Spleen (tissue), 7 donors: ENCODE data around the gene VSX1.

Experiments
- POLR2A ChIP-seq, 3 donors: fragments of 450-650 bp; IDR thresholded peaks; one replicate each; pipeline ENCODE4 v1.5.1; 2017; ENCODE audit warnings: antibody characterized with exemption in 3 of 3, mild to moderate bottlenecking in 1 of 3
- TF ChIP-seq, protein P1 (sequence below), 11 experiments: fragments of 200-600 bp in 7 of 11; fragments of 450-650 bp in 4 of 11; sonication (generic) in 4 of 11; IDR thresholded peaks in 8 of 11; conservative IDR thresholded peaks in 3 of 11; 1 replicate in 7 of 11; 2 replicates in 4 of 11; pipeline versions ENCODE4 v1.4.0 to v1.8.0; 2016 to 2021; ENCODE audit warnings: antibody characterized with exemption in 11 of 11, inconsistent platforms in 4 of 11, mild to moderate bottlenecking in 1 of 11
- donor health status: DM: no; HTN: no; CAD: no; lungs with moderate emphysema.
- donor health status: DM: no; HTN: no; CAD: no.
- donor health status: DM: no; HTN: no; CAD: no.

DNA sequence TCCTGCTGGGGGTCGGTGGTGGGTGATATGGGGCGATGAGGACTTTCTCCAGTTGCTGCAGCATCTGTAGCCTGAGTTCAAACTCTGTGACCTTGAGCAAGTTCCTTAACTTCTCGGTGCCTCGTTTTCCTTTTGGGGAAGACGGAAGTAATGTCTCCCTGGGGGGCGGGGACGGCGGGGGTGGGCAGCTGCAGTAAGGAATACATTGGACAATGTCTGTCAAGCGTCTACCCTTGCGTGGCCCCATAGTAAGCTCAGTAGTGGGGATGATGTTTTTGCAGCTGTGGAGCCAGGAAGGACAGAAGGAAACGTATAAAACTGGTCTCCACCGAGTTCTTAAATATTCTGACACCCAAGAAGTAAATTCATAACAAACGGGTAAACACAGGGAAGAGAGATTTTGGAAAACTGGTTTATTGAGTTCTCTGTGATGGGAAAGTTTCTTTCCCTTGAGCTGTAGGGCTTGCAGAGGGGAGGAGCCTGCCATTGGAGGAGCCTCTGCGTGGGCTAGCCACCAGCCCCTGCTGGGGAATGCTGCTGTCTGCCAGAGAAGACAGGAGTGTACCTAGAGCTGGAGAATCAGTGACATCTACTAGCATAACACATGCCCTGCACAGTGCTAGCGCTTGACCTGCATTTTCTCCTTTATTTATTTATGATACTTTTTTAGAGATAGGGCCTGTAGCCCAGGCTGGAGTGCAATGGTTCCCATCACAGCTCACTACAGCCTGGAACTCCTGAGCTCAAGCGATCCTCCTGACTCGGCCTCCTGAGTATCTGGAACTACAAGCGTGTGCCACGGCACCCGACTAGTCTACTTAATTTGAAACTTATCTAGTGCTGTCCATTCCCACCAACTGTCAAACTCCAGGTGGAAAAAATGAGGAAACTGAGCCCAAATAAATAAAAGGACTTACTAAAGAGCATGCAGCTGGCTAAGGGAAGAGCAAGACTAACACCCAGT lies 22.8 kb downstream of the VSX1 start:
- TF ChIP-seq, protein P1, sequence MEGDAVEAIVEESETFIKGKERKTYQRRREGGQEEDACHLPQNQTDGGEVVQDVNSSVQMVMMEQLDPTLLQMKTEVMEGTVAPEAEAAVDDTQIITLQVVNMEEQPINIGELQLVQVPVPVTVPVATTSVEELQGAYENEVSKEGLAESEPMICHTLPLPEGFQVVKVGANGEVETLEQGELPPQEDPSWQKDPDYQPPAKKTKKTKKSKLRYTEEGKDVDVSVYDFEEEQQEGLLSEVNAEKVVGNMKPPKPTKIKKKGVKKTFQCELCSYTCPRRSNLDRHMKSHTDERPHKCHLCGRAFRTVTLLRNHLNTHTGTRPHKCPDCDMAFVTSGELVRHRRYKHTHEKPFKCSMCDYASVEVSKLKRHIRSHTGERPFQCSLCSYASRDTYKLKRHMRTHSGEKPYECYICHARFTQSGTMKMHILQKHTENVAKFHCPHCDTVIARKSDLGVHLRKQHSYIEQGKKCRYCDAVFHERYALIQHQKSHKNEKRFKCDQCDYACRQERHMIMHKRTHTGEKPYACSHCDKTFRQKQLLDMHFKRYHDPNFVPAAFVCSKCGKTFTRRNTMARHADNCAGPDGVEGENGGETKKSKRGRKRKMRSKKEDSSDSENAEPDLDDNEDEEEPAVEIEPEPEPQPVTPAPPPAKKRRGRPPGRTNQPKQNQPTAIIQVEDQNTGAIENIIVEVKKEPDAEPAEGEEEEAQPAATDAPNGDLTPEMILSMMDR (IDR thresholded peaks at IDR 0.05 in 8 of 11, conservative IDR thresholded peaks at IDR 0.05 in 3 of 11): no peak
- TF ChIP-seq POLR2A (IDR thresholded peaks at IDR 0.05): no peak
